ENCODE results near the gene NOP14.

DNA sequence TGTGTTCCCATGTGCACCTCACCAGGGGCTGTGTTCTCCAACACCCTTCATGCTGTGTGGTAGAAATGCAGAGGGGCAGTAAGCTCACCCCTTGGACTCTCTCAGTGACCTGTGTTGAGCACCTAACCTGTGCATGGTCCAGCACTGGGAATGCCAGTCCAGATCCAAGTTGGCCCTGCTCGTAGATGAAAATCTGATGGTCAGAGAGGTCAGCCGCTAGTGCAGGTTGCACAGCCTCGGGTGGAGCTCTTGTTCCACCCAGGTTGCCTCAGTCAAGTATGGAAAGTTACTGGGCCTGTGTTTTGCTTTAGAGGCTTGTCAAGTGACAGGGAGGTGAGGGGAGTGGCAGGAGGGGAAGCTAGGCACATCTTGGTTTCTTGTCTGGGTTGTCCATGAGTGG, 51.3 kb downstream of the NOP14 start:
- TF ChIP-seq, protein P1, sequence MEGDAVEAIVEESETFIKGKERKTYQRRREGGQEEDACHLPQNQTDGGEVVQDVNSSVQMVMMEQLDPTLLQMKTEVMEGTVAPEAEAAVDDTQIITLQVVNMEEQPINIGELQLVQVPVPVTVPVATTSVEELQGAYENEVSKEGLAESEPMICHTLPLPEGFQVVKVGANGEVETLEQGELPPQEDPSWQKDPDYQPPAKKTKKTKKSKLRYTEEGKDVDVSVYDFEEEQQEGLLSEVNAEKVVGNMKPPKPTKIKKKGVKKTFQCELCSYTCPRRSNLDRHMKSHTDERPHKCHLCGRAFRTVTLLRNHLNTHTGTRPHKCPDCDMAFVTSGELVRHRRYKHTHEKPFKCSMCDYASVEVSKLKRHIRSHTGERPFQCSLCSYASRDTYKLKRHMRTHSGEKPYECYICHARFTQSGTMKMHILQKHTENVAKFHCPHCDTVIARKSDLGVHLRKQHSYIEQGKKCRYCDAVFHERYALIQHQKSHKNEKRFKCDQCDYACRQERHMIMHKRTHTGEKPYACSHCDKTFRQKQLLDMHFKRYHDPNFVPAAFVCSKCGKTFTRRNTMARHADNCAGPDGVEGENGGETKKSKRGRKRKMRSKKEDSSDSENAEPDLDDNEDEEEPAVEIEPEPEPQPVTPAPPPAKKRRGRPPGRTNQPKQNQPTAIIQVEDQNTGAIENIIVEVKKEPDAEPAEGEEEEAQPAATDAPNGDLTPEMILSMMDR (IDR thresholded peaks at IDR 0.05; ENCODE audit: insufficient read depth, low read depth, low read length): no peak
- TF ChIP-seq EZH2 (IDR thresholded peaks at IDR 0.05; ENCODE audit: insufficient read depth, low read length): no peak
